Endothelial cell of umbilical vein (primary cell): Measurements from ENCODE around the gene TFDP1. TPM values are rescaled to one million over a fixed set of nuclear protein-coding genes. Genes with fewer than 3 reads are reported as not detected.

ENCODE experiments used
- BruUV-seq: library from RNA; stranded (reverse); fragments of 400-500 nt; replicated peaks from 2 replicates; lab custom pipeline; 2021; lab: Mats Ljungman, UMichigan
- CTCF ChIA-PET: fragments of 300-600, 350-600 bp; sonication (Branson Sonifier 250); formaldehyde crosslinking; loops from one replicate; lab custom pipeline; 2021; ENCODE audit warnings: antibody characterized with exemption, inconsistent platforms; lab: Charles Lee
- POLR2A ChIA-PET: fragments of 300-600, 350-600 bp; sonication (Branson Sonifier 250); formaldehyde crosslinking; loops from one replicate; lab custom pipeline; 2021; ENCODE audit warnings: antibody characterized with exemption, inconsistent platforms; lab: Charles Lee
- DNase-seq: peaks from one replicate; pipeline ENCODE4 v3.0.0-alpha.2; 2011; ENCODE audit warnings: low read depth, low spot score
- FAIRE-seq: peaks from 2 replicates; lab custom pipeline; 2011; peaks lifted over from hg19 to GRCh38; lab: Jason Lieb, UNC
- H2AFZ ChIP-seq: 2 replicates; pipeline ENCODE4 v1.6.0; 2012; ENCODE audit warnings: low read depth, low read length, control low read depth, inconsistent platforms
- H3K27ac ChIP-seq: 2 replicates; pipeline ENCODE4 v1.5.1; 2011; ENCODE audit warnings: low read depth, mild to moderate bottlenecking, control low read depth, low read length, moderate library complexity; ENCODE audit not compliant: insufficient read depth
- H3K27me3 ChIP-seq, 2 experiments: 2 replicates each; pipeline versions ENCODE4 v1.6.0 to v1.6.1; 2011; ENCODE audit warnings: low read length in 2 of 2, mixed read lengths in 1 of 2; ENCODE audit not compliant: control insufficient read depth in 2 of 2, insufficient read depth in 2 of 2
- H3K36me3 ChIP-seq, 2 experiments: 2 replicates in 1 of 2; 3 replicates in 1 of 2; pipeline ENCODE4 v1.5.1; 2011; ENCODE audit warnings: low read length in 2 of 2, mild to moderate bottlenecking in 1 of 2, moderate library complexity in 1 of 2; ENCODE audit not compliant: control insufficient read depth in 2 of 2, insufficient read depth in 2 of 2; ENCODE audit errors: extremely low read depth in 1 of 2
- H3K4me1 ChIP-seq: 3 replicates; pipeline ENCODE4 v1.5.1; 2011; ENCODE audit warnings: mild to moderate bottlenecking, low read length; ENCODE audit not compliant: control insufficient read depth, insufficient read depth; ENCODE audit errors: extremely low read depth
- H3K4me2 ChIP-seq: 2 replicates; pipeline ENCODE4 v1.6.1; 2011; ENCODE audit warnings: low read length, control low read depth, mixed read lengths; ENCODE audit not compliant: insufficient read depth
- H3K4me3 ChIP-seq, 3 experiments: fragments of 200-600 bp in 1 of 3; sonication (generic), shearing (Covaris generic) in 1 of 3; replicated peaks in 1 of 3; 2 replicates each; pipeline ENCODE4 v1.5.1; 2011 to 2016; ENCODE audit warnings: control low read depth in 3 of 3, low read length in 3 of 3, mild to moderate bottlenecking in 2 of 3, inconsistent platforms in 1 of 3, low read depth in 1 of 3, moderate library complexity in 1 of 3; ENCODE audit not compliant: insufficient read depth in 1 of 3
- H3K79me2 ChIP-seq: 2 replicates; pipeline ENCODE4 v1.6.0; 2012; ENCODE audit warnings: low read length, inconsistent platforms; ENCODE audit not compliant: control insufficient read depth, insufficient read depth
- H3K9ac ChIP-seq: replicated peaks from 2 replicates; pipeline ENCODE3; 2011; ENCODE audit warnings: low read length, control low read depth; ENCODE audit not compliant: insufficient read depth; ENCODE audit errors: extremely low read depth
- H3K9me1 ChIP-seq: replicated peaks from 3 replicates; pipeline ENCODE4 v1.6.0; 2011; ENCODE audit warnings: mild to moderate bottlenecking, low read length; ENCODE audit not compliant: control insufficient read depth, insufficient read depth; ENCODE audit errors: extremely low read depth
- H3K9me3 ChIP-seq: replicated peaks from 2 replicates; pipeline ENCODE4 v1.5.1; 2012; ENCODE audit warnings: low read length, inconsistent platforms; ENCODE audit not compliant: control insufficient read depth, insufficient read depth
- H4K20me1 ChIP-seq: replicated peaks from 2 replicates; pipeline ENCODE3; 2011; ENCODE audit warnings: mild to moderate bottlenecking, low read length; ENCODE audit not compliant: control insufficient read depth, insufficient read depth; ENCODE audit errors: extremely low read depth
- CTCF ChIP-seq, 2 donors: IDR thresholded peaks; 1 replicate in 1 of 2; 2 replicates in 1 of 2; pipeline ENCODE4 v1.5.1; 2011; ENCODE audit warnings: low read length in 2 of 2, mild to moderate bottlenecking in 2 of 2, moderate library complexity in 2 of 2, control low read depth in 1 of 2, inconsistent platforms in 1 of 2, low read depth in 1 of 2; ENCODE audit not compliant: insufficient read depth in 1 of 2; ENCODE audit errors: extremely low read depth in 1 of 2
- EZH2 ChIP-seq: IDR thresholded peaks from 2 replicates; pipeline ENCODE4 v1.6.1; 2012; ENCODE audit warnings: borderline replicate concordance, low read depth, mild to moderate bottlenecking, moderate library complexity, low read length, inconsistent platforms; ENCODE audit not compliant: severe bottlenecking
- FOS ChIP-seq: IDR thresholded peaks from 2 replicates; pipeline ENCODE4 v1.6.1; 2011; ENCODE audit warnings: mild to moderate bottlenecking, low read length, moderate library complexity, borderline replicate concordance; ENCODE audit not compliant: insufficient read depth
- GATA2 ChIP-seq: IDR thresholded peaks from 2 replicates; pipeline ENCODE4 v1.7.0; 2011; ENCODE audit warnings: low read depth, mild to moderate bottlenecking, moderate library complexity, mixed read lengths, low read length; ENCODE audit not compliant: insufficient read length, insufficient read depth
- JUN ChIP-seq: IDR thresholded peaks from 2 replicates; pipeline ENCODE4 v1.6.1; 2011; ENCODE audit warnings: borderline replicate concordance, low read depth; ENCODE audit not compliant: insufficient read length, insufficient read depth
- MAX ChIP-seq: IDR thresholded peaks from 2 replicates; pipeline ENCODE4 v1.6.1; 2011; ENCODE audit not compliant: insufficient read depth, insufficient read length
- MYC ChIP-seq: IDR thresholded peaks from one replicate; pipeline ENCODE4 v1.6.1; 2011; ENCODE audit warnings: mild to moderate bottlenecking, low read depth, low read length
- POLR2A ChIP-seq: IDR thresholded peaks from 2 replicates; pipeline ENCODE4 v1.6.1; 2012; ENCODE audit warnings: low read depth, mild to moderate bottlenecking, control low read depth, low read length
- POLR2AphosphoS5 ChIP-seq: IDR thresholded peaks from 2 replicates; pipeline ENCODE4 v1.6.1; 2012; ENCODE audit warnings: low read depth, mild to moderate bottlenecking, control low read depth, low read length, moderate library complexity; ENCODE audit not compliant: insufficient read depth
- dilution Hi-C: fragments of 300-500 bp; cut with MboI; formaldehyde crosslinking; loops from one replicate; pipeline ENCODE4 v1.15.0; 2019; ENCODE audit warnings: low sequenced_read_pairs; ENCODE audit not compliant: extremely low pct_ligation_motif_present
- intact Hi-C: fragments of 100-400 bp; cut with micrococcal nuclease; formaldehyde crosslinking; loops from one replicate; pipeline ENCODE4 v1.10.0; 2022
- polyA plus RNA-seq, 4 experiments: library from polyadenylated mRNA; depleted of rRNA in 3 of 4; stranded (reverse) in 3 of 4; unstranded in 1 of 4; fragments of >200 nt; gene quantifications; 2 replicates each; pipeline versions ENCODE4 v1.2.1 to v1.2.3, GENCODE V29; 2011 to 2012; ENCODE audit warnings: missing spikeins in 1 of 4
- total RNA-seq: library from RNA; stranded (reverse); gene quantifications from 2 replicates; pipeline ENCODE4 v1.2.3, GENCODE V29; 2021

Gene TFDP1
- total and polyA plus RNA-seq, 2 donors (not counting 3 experiments of a cell fraction or from before 2014, with no cell fraction given), result 64.3 to 137 TPM

- dilution Hi-C loops (no loop called here), intact Hi-C loops (no loop called here)
- DNase-seq, result no peak
- FAIRE-seq, result no peak
- H3K9me1 ChIP-seq, result no peaks in the 10 kb centered on the region
- H3K27ac ChIP-seq, result no peak overlapping the region
- no peaks in the 10 kb centered on the region for H3K9me3 ChIP-seq
- no peaks in the 10 kb centered on the region for H3K4me1 ChIP-seq
- POLR2A ChIA-PET, result no interaction called here
- no peak overlapping the region for H3K9ac ChIP-seq
- no peaks in the 10 kb centered on the region for H4K20me1 ChIP-seq
- no peak overlapping the region for H3K4me2 ChIP-seq
- H2AFZ ChIP-seq, result no peak overlapping the region
- CTCF ChIA-PET, result no interaction called here
- H3K36me3 ChIP-seq, result no peaks in the 10 kb centered on the region
- no peak overlapping the region for H3K4me3 ChIP-seq
- H3K79me2 ChIP-seq, result no peaks in the 10 kb centered on the region
- TF ChIP-seq MYC, result no peak
- TF ChIP-seq FOS, result no peak
- no peak for TF ChIP-seq MAX
- BruUV-seq, result no TSS peak
- no peaks in the 10 kb centered on the region for H3K27me3 ChIP-seq
Measured at GRCh38 chr13:113654591-113655345, 70.2 kb downstream of the TFDP1 start.

GRCh38 chr13:113655346-113656002 lies 70.9 kb downstream of the TFDP1 start:
- Histone ChIP-seq H3K9me3 (no peaks in the 10 kb centered on the region), H3K27ac (no peak overlapping the region), H2AFZ (no peak overlapping the region), H3K4me3 (no peak overlapping the region), H3K9ac (no peak overlapping the region), H3K9me1 (no peaks in the 10 kb centered on the region), H4K20me1 (no peaks in the 10 kb centered on the region), H3K4me2 (no peak overlapping the region), H3K79me2 (no peaks in the 10 kb centered on the region), H3K36me3 (no peaks in the 10 kb centered on the region), H3K4me1 (no peaks in the 10 kb centered on the region), H3K27me3 (peaks cover 0 to 3% of the 10 kb centered on the region in 2 experiments)
- no TSS peak for BruUV-seq
- ChIA-PET POLR2A (no interaction called here), CTCF (no interaction called here)
- DNase-seq (no peak), FAIRE-seq (no peak)
- no peak for TF ChIP-seq POLR2A
- no peak for TF ChIP-seq MAX
- no peak for TF ChIP-seq JUN
- no peak for TF ChIP-seq POLR2AphosphoS5
- no peak for TF ChIP-seq FOS
- TF ChIP-seq MYC, result no peak
- no peak for TF ChIP-seq EZH2
- TF ChIP-seq GATA2, result no peak
- TF ChIP-seq CTCF (IDR thresholded peaks at IDR 0.05; ENCODE audit: extremely low read depth in 1 of 2, insufficient read depth in 1 of 2, low read depth in 1 of 2, low read length in 2 of 2), result no peak
- dilution Hi-C loops, result no loop called here
- intact Hi-C loops, result no loop called here
